ENCODE measurements around the gene APP. TPM values are rescaled to one million over a fixed set of nuclear protein-coding genes. Genes with fewer than 3 reads are reported as not detected.

The APP gene
- total RNA-seq, 2 donors from 2014 or later: 267 to 564 TPM

GRCh38 chr21:25855576-25855975 is 315.0 kb downstream of the APP start:
- WGBS: 81% methylated on average over 5 of the region's 5 CpGs
- no peaks in the 10 kb centered on the region for H3K4me1 ChIP-seq (replicated peaks)
- intact Hi-C loops (cut with DNase I): no loop called here
- no peak overlapping the region for H3K4me3 ChIP-seq
- no peaks in the 10 kb centered on the region for H3K9me3 ChIP-seq
- TF ChIP-seq, protein P1, sequence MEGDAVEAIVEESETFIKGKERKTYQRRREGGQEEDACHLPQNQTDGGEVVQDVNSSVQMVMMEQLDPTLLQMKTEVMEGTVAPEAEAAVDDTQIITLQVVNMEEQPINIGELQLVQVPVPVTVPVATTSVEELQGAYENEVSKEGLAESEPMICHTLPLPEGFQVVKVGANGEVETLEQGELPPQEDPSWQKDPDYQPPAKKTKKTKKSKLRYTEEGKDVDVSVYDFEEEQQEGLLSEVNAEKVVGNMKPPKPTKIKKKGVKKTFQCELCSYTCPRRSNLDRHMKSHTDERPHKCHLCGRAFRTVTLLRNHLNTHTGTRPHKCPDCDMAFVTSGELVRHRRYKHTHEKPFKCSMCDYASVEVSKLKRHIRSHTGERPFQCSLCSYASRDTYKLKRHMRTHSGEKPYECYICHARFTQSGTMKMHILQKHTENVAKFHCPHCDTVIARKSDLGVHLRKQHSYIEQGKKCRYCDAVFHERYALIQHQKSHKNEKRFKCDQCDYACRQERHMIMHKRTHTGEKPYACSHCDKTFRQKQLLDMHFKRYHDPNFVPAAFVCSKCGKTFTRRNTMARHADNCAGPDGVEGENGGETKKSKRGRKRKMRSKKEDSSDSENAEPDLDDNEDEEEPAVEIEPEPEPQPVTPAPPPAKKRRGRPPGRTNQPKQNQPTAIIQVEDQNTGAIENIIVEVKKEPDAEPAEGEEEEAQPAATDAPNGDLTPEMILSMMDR (IDR thresholded peaks at IDR 0.05): no peak
- TF ChIP-seq POLR2A (IDR thresholded peaks at IDR 0.05) (no peak), POLR2AphosphoS5 (IDR thresholded peaks at IDR 0.05) (no peak)
- H3K36me3 ChIP-seq: no peaks in the 10 kb centered on the region
- H3K27me3 ChIP-seq (replicated peaks; ENCODE audit: insufficient read depth): no peaks in the 10 kb centered on the region
- no peak for DNase-seq (ENCODE audit: low spot score)
- no peak overlapping the region for H3K27ac ChIP-seq

DNA sequence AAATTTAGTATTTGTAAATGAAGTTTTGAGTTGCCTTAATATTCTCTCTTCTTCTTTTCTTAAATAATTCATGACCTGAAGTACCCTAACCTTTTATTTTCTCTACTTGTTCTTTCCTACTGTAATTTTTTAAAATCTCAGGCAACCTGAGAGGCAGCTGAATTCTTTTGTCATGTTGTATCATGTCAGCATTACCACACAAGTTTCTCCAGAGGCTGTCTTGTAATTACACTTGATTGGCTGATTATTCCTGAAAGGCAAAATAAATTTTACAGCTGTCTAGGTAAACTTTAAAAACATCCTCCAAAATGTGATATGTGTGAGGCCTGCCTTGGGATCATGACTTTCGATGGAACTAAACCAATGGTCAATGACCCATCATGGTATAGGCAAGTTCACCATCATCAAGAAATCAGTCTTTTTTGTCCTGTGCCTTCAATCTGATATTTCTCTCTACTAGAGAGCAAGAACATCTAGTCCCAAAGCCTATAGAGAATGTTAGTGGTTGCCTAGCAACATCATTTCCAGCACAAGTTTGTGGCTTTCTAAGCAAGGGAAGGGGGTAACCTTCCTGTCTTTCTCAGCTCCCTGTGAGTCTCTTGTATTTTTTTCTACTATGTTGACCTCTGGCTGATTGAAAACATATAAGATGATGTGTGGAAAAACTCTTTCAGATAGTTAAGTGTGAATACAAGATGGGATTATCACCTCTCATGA is 320.3 kb downstream of the APP start:
- TF ChIP-seq POLR2AphosphoS5 (IDR thresholded peaks at IDR 0.05): no peak
- TF ChIP-seq, protein P1 (IDR thresholded peaks at IDR 0.05): no peak
- TF ChIP-seq POLR2A (IDR thresholded peaks at IDR 0.05): no peak
- H3K27me3 ChIP-seq (replicated peaks; ENCODE audit: insufficient read depth): no peaks in the 10 kb centered on the region
- intact Hi-C loops (cut with DNase I): no loop called here
- WGBS: 54% methylated on average over 1 of the region's 1 CpG
- no peak overlapping the region for H3K27ac ChIP-seq
- no peaks in the 10 kb centered on the region for H3K9me3 ChIP-seq
- no peak overlapping the region for H3K4me3 ChIP-seq
- no peaks in the 10 kb centered on the region for H3K36me3 ChIP-seq
- H3K4me1 ChIP-seq (replicated peaks): no peaks in the 10 kb centered on the region
- DNase-seq (ENCODE audit: low spot score): no peak

GRCh38 chr21:25848309-25848708 is 322.3 kb downstream of the APP start:
- Histone ChIP-seq H3K36me3 (no peaks in the 10 kb centered on the region), H3K27me3 (replicated peaks; ENCODE audit: insufficient read depth) (no peaks in the 10 kb centered on the region), H3K27ac (no peak overlapping the region), H3K4me1 (replicated peaks) (no peaks in the 10 kb centered on the region), H3K9me3 (no peaks in the 10 kb centered on the region), H3K4me3 (no peak overlapping the region)
- intact Hi-C loops (cut with DNase I): no loop called here
- no peak for TF ChIP-seq POLR2A (IDR thresholded peaks at IDR 0.05)
- TF ChIP-seq, protein P1 (IDR thresholded peaks at IDR 0.05): no peak
- no peak for DNase-seq (ENCODE audit: low spot score)
- WGBS: 49% methylated on average over 2 of the region's 2 CpGs

GRCh38 chr21:25845729-25846256 is 324.8 kb downstream of the APP start:
- H3K36me3 ChIP-seq: no peaks in the 10 kb centered on the region
- TF ChIP-seq, protein P1 (IDR thresholded peaks at IDR 0.05): no peak
- TF ChIP-seq POLR2A (IDR thresholded peaks at IDR 0.05): no peak
- TF ChIP-seq POLR2AphosphoS5 (IDR thresholded peaks at IDR 0.05): no peak
- intact Hi-C loops (cut with DNase I): no loop called here
- no peaks in the 10 kb centered on the region for H3K9me3 ChIP-seq
- no peak for DNase-seq (ENCODE audit: low spot score)
- H3K27ac ChIP-seq: no peak overlapping the region
- no peaks in the 10 kb centered on the region for H3K4me1 ChIP-seq (replicated peaks)
- H3K4me3 ChIP-seq: no peak overlapping the region
- 53% methylated on average over 5 of the region's 5 CpGs for WGBS
- H3K27me3 ChIP-seq (replicated peaks; ENCODE audit: insufficient read depth): no peaks in the 10 kb centered on the region

- no peaks in the 10 kb centered on the region for H3K36me3 ChIP-seq
- no peak overlapping the region for H3K4me3 ChIP-seq
- intact Hi-C loops (cut with DNase I): no loop called here
- H3K27ac ChIP-seq: no peak overlapping the region
- no peaks in the 10 kb centered on the region for H3K27me3 ChIP-seq (replicated peaks; ENCODE audit: insufficient read depth)
- TF ChIP-seq, protein P1 (IDR thresholded peaks at IDR 0.05): no peak
- no peak for TF ChIP-seq POLR2A (IDR thresholded peaks at IDR 0.05)
- no peak for TF ChIP-seq POLR2AphosphoS5 (IDR thresholded peaks at IDR 0.05)
- WGBS: 90% methylated on average over 3 of the region's 3 CpGs
- no peak for DNase-seq (ENCODE audit: low spot score)
- H3K9me3 ChIP-seq: no peaks in the 10 kb centered on the region
- H3K4me1 ChIP-seq (replicated peaks): no peaks in the 10 kb centered on the region
Observed at GRCh38 chr21:25842925-25843324, 327.6 kb downstream of the APP start.
